ENCODE results near the gene SPOUT1. TPM values are rescaled to one million over a fixed set of nuclear protein-coding genes. Genes with fewer than 3 reads are reported as not detected.
A peak's percentile ranks its signal among the peaks of the same experiment; 100 is the strongest.
"Not testable (repeated sequence)": the region's sequence is repeated elsewhere in the genome, so short reads cannot be mapped to it uniquely, and the experiment has no call there.

Gene SPOUT1
- total and polyA plus RNA-seq, 12 donors: 9.9 to 22.4 (median 17.2) TPM

- TF ChIP-seq CTCF (IDR thresholded peaks at IDR 0.05): no peak
- Histone ChIP-seq H3K36me3 (peaks cover 0 to 20% (median 0%) of the 10 kb centered on the region in 9 donors), H3K27me3 (no peaks in the 10 kb centered on the region), H3K4me1 (peaks cover 8 to 30% (median 19%) of the 10 kb centered on the region in 9 donors), H3K9me3 (peaks cover 0 to 10% (median 0%) of the 10 kb centered on the region in 11 donors), H3K27ac (no peak overlapping the region), H3K4me3 (no peak overlapping the region)
- ATAC-seq (no peak), DNase-seq (no peak)
- 93 to 96% methylated on average over 6 of the region's 6 CpGs for WGBS, 2 donors
- intact Hi-C loops (cut with DNase I): no loop called here
Observed at GRCh38 chr9:128785427-128785826, 44.2 kb downstream of the SPOUT1 start.

GRCh38 chr9:128782669-128783068 lies 46.9 kb downstream of the SPOUT1 start:
- no peak for DNase-seq
- intact Hi-C loops (cut with DNase I): no loop called here
- WGBS, 2 donors: 90 to 100% methylated on average over 1 of the region's 1 CpG
- Histone ChIP-seq H3K4me3 (no peak overlapping the region), H3K9me3 (peaks cover 0 to 10% (median 0%) of the 10 kb centered on the region in 11 donors), H3K27ac (peak overlapping the region in 1 of 10 donors; percentile 59), H3K36me3 (no peaks in the 10 kb centered on the region), H3K4me1 (peaks cover 0 to 18% (median 8%) of the 10 kb centered on the region in 9 donors), H3K27me3 (no peaks in the 10 kb centered on the region)
- ATAC-seq: no peak
- no peak for TF ChIP-seq CTCF (IDR thresholded peaks at IDR 0.05)

- Histone ChIP-seq H3K27ac (no peak overlapping the region), H3K4me3 (no peak overlapping the region), H3K4me1 (peaks cover 0 to 12% (median 2%) of the 10 kb centered on the region in 9 donors), H3K27me3 (no peaks in the 10 kb centered on the region), H3K36me3 (no peaks in the 10 kb centered on the region), H3K9me3 (peaks cover 0 to 10% (median 0%) of the 10 kb centered on the region in 11 donors)
- 78 to 82% methylated on average over 7 of the region's 7 CpGs for WGBS, 2 donors
- ATAC-seq (no peak), DNase-seq (no peak)
- intact Hi-C loops (cut with DNase I): no loop called here
- TF ChIP-seq CTCF (IDR thresholded peaks at IDR 0.05): no peak
Observed at GRCh38 chr9:128781187-128782070, 48.2 kb downstream of the SPOUT1 start.

GRCh38 chr9:128780093-128780492 lies 49.5 kb downstream of the SPOUT1 start:
- Histone ChIP-seq H3K4me1 (peaks cover 0 to 11% (median 0%) of the 10 kb centered on the region in 9 donors), H3K9me3 (peaks cover 0 to 16% (median 3%) of the 10 kb centered on the region in 11 donors)
- H3K27me3 ChIP-seq; H3K4me3 ChIP-seq; ATAC-seq; H3K36me3 ChIP-seq; intact Hi-C loops (cut with DNase I); DNase-seq; H3K27ac ChIP-seq: not testable (repeated sequence)
- WGBS, 2 donors: 92 to 94% methylated on average over 18 to 22 of the region's 27 CpGs

Measured in heart right ventricle (tissue), 16 donors.